Right lobe of liver (tissue), 4 donors: ENCODE data around the gene CCM2.

Experiments
- CTCF ChIP-seq, 4 donors: fragments of 200-600 bp in 3 of 4; fragments of 450-650 bp in 1 of 4; IDR thresholded peaks; one replicate each; pipeline versions ENCODE4 v1.5.1 to v1.8.0; 2016 to 2022; ENCODE audit warnings: antibody characterized with exemption in 4 of 4, mild to moderate bottlenecking in 2 of 4
- POLR2A ChIP-seq: fragments of 450-650 bp; IDR thresholded peaks from one replicate; pipeline ENCODE4 v1.6.1; 2017; ENCODE audit warnings: antibody characterized with exemption, mild to moderate bottlenecking
- donor health status: DM: no; HTN: no; CAD: no.
- donor health status: DM: no; HTN: no; CAD: no.
- donor health status: DM: no; HTN: yes; CAD: no.

GRCh38 chr7:44964831-44965440, 35.1 kb upstream of the CCM2 start:
- TF ChIP-seq CTCF (IDR thresholded peaks at IDR 0.05): no peak
- no peak for TF ChIP-seq POLR2A
